Stimulated activated CD4-positive, alpha-beta T cell treated with anti-CD3 and anti-CD28 coated beads, TNF-alpha, amount 100 ng/mL, for 48 hours (primary cell): ENCODE data around the gene ASGR1.
"Not testable (repeated sequence)": the region's sequence is repeated elsewhere in the genome, so short reads cannot be mapped to it uniquely, and the experiment has no call there.

Source experiments
- DNase-seq, 3 donors: peaks; one replicate each; pipeline ENCODE4 v3.0.0-alpha.2; 2020; ENCODE audit warnings: low read depth in 3 of 3

The ASGR1 gene

GRCh38 chr17:7159571-7159970, 19.6 kb downstream of the ASGR1 start:
- not testable (repeated sequence) for DNase-seq

- DNase-seq, result not testable (repeated sequence)
Observed at GRCh38 chr17:7158424-7158823, 20.7 kb downstream of the ASGR1 start.

- no peak for DNase-seq
Observed at GRCh38 chr17:7156342-7156940, 22.7 kb downstream of the ASGR1 start.

- DNase-seq, result no peak
Observed at GRCh38 chr17:7147772-7148171, 31.4 kb downstream of the ASGR1 start.

GRCh38 chr17:7146115-7146514, 33.1 kb downstream of the ASGR1 start:
- no peak for DNase-seq

- no peak for DNase-seq
Observed at GRCh38 chr17:7144213-7144612, 35.0 kb downstream of the ASGR1 start.

- no peak for DNase-seq
Observed at GRCh38 chr17:7141824-7142223, 37.3 kb downstream of the ASGR1 start.

GRCh38 chr17:7139400-7139799, 39.8 kb downstream of the ASGR1 start:
- DNase-seq, result no peak

GRCh38 chr17:7138800-7139381, 40.3 kb downstream of the ASGR1 start:
- no peak for DNase-seq

GRCh38 chr17:7137171-7137943, 41.8 kb downstream of the ASGR1 start:
- DNase-seq, result no peak

GRCh38 chr17:7136266-7136877, 42.8 kb downstream of the ASGR1 start:
- peak; percentile 43 to 72 (median 60) for DNase-seq

- DNase-seq, result no peak
Observed at GRCh38 chr17:7133916-7134315, 45.3 kb downstream of the ASGR1 start.

- peak in 2 of 3 donors; percentile 3 to 33 for DNase-seq
Observed at GRCh38 chr17:7133424-7133823, 45.7 kb downstream of the ASGR1 start.

- peak in 2 of 3 donors; percentile 26 to 27 for DNase-seq
Observed at GRCh38 chr17:7132511-7133094, 46.6 kb downstream of the ASGR1 start.

GRCh38 chr17:7131423-7131791, 47.8 kb downstream of the ASGR1 start:
- DNase-seq, result no peak

GRCh38 chr17:7130621-7131422, 48.3 kb downstream of the ASGR1 start:
- no peak for DNase-seq

GRCh38 chr17:7129311-7129710, 49.9 kb downstream of the ASGR1 start:
- DNase-seq, result no peak

- DNase-seq, result no peak
Observed at GRCh38 chr17:7128160-7128559, 51.0 kb downstream of the ASGR1 start.

- not testable (repeated sequence) for DNase-seq
Observed at GRCh38 chr17:7127501-7127900, 51.7 kb downstream of the ASGR1 start.

- not testable (repeated sequence) for DNase-seq
Observed at GRCh38 chr17:7126386-7126785, 52.8 kb downstream of the ASGR1 start.

GRCh38 chr17:7124923-7125322, 54.2 kb downstream of the ASGR1 start:
- DNase-seq, result no peak
